ENCODE results near the gene SHISA8. TPM values are rescaled to one million over a fixed set of nuclear protein-coding genes. Genes with fewer than 3 reads are reported as not detected.

SHISA8 gene
- total and polyA plus RNA-seq, 2 experiments from 2014 or later = 0.33 TPM; not detected in 1

- no peak within 1 kb of the TSS for H3K27ac ChIP-seq
- H3K9me2 ChIP-seq (replicated peaks; ENCODE audit: insufficient read depth) = no peaks in the 10 kb centered on the region
- no peaks in the 10 kb centered on the region for H3K9me3 ChIP-seq (ENCODE audit: low read depth)
- TF ChIP-seq EZH2phosphoT487 (IDR thresholded peaks at IDR 0.05; ENCODE audit: low read depth, severe bottlenecking, unreplicated experiment) (no peak), CTCF (IDR thresholded peaks at IDR 0.05; ENCODE audit: poor library complexity) (no peak), EZH2 (IDR thresholded peaks at IDR 0.05; ENCODE audit: borderline replicate concordance) (no peak)
- H3K36me3 ChIP-seq (replicated peaks; ENCODE audit: insufficient read depth, low read depth) = no peaks in the 10 kb centered on the region
- peaks cover 7% of the 10 kb centered on the region for H3K79me2 ChIP-seq
- no peaks in the 10 kb centered on the region for H4K20me1 ChIP-seq (ENCODE audit: insufficient read depth, poor library complexity, severe bottlenecking)
- DNase-seq (ENCODE audit: low spot score) = peak; percentile 96
- peak within 1 kb of the TSS; percentile 54 for H3K4me3 ChIP-seq
- H2AFZ ChIP-seq = peak within 1 kb of the TSS; percentile 82
- H3K4me2 ChIP-seq = peak within 1 kb of the TSS; percentile 94
- peaks cover 6% of the 10 kb centered on the region for H3K4me1 ChIP-seq (ENCODE audit: insufficient read depth)
- H3K27me3 ChIP-seq = no peaks in the 10 kb centered on the region
- under 1% methylated on average over 55 of the region's 56 CpGs for WGBS (ENCODE audit: low lambda C conversion rate, missing lambda C conversion rate)
Measured at GRCh38 chr22:41946629-41947423, 32.0 kb upstream of the SHISA8 start, which contains the start of gene CENPM. Gene CENPM, minus strand, starts transcription at chr22:41947152. Its CDS starts 76 bp downstream, at chr22:41947076.

- no peak for DNase-seq (ENCODE audit: low spot score)
Measured at GRCh38 chr22:41943661-41944209, 28.9 kb upstream of the SHISA8 start.

GRCh38 chr22:41940832-41941765, 26.2 kb upstream of the SHISA8 start:
- no peaks in the 10 kb centered on the region for H3K9me3 ChIP-seq (ENCODE audit: low read depth)
- H3K79me2 ChIP-seq = peaks cover 7% of the 10 kb centered on the region
- TF ChIP-seq EZH2phosphoT487 (IDR thresholded peaks at IDR 0.05; ENCODE audit: low read depth, severe bottlenecking, unreplicated experiment) (no peak), CTCF (IDR thresholded peaks at IDR 0.05; ENCODE audit: poor library complexity) (peak; percentile 80)
- peak; percentile 90 for DNase-seq (ENCODE audit: low spot score)
- peaks cover 6% of the 10 kb centered on the region for H3K4me1 ChIP-seq (ENCODE audit: insufficient read depth)
- no peak overlapping the region for H3K4me3 ChIP-seq
- WGBS (ENCODE audit: low lambda C conversion rate, missing lambda C conversion rate) = 69% methylated on average over 13 of the region's 13 CpGs
- no peaks in the 10 kb centered on the region for H4K20me1 ChIP-seq (ENCODE audit: insufficient read depth, poor library complexity, severe bottlenecking)
- H3K9me2 ChIP-seq (replicated peaks; ENCODE audit: insufficient read depth) = no peaks in the 10 kb centered on the region
- peak overlapping the region; percentile 75 for H3K27ac ChIP-seq
- no peak overlapping the region for H2AFZ ChIP-seq
- no peaks in the 10 kb centered on the region for H3K36me3 ChIP-seq (replicated peaks; ENCODE audit: insufficient read depth, low read depth)
- H3K27me3 ChIP-seq = no peaks in the 10 kb centered on the region
- no peak overlapping the region for H3K4me2 ChIP-seq

More at GRCh38 chr22:41943661-41944209, 28.9 kb upstream of the SHISA8 start:
- no peaks in the 10 kb centered on the region for H3K27me3 ChIP-seq
- no peak overlapping the region for H3K4me3 ChIP-seq
- TF ChIP-seq EZH2 (IDR thresholded peaks at IDR 0.05; ENCODE audit: borderline replicate concordance) (no peak), EZH2phosphoT487 (IDR thresholded peaks at IDR 0.05; ENCODE audit: low read depth, severe bottlenecking, unreplicated experiment) (no peak), CTCF (IDR thresholded peaks at IDR 0.05; ENCODE audit: poor library complexity) (no peak)
- H4K20me1 ChIP-seq (ENCODE audit: insufficient read depth, poor library complexity, severe bottlenecking) = no peaks in the 10 kb centered on the region
- H3K9me3 ChIP-seq (ENCODE audit: low read depth) = no peaks in the 10 kb centered on the region
- peaks cover 7% of the 10 kb centered on the region for H3K79me2 ChIP-seq
- H3K4me1 ChIP-seq (ENCODE audit: insufficient read depth) = peaks cover 6% of the 10 kb centered on the region
- H3K27ac ChIP-seq = no peak overlapping the region
- H2AFZ ChIP-seq = no peak overlapping the region
- WGBS (ENCODE audit: low lambda C conversion rate, missing lambda C conversion rate) = 86% methylated on average over 9 of the region's 9 CpGs
- no peaks in the 10 kb centered on the region for H3K9me2 ChIP-seq (replicated peaks; ENCODE audit: insufficient read depth)
- no peaks in the 10 kb centered on the region for H3K36me3 ChIP-seq (replicated peaks; ENCODE audit: insufficient read depth, low read depth)
- no peak overlapping the region for H3K4me2 ChIP-seq
